Activated naive CD4-positive, alpha-beta T cell treated with anti-CD3 and anti-CD28 coated beads, Interleukin-2, amount 50 U/mL, for 24 hours (primary cell): Measurements from ENCODE around the gene AKAP1.
A peak's percentile ranks its signal among the peaks of the same experiment; 100 is the strongest.

Experiments
- H3K27ac Mint-ChIP-seq: one replicate; pipeline ENCODE4 v1.8.0; 2021; ENCODE audit warnings: mild to moderate bottlenecking, mixed read lengths
- H3K27me3 Mint-ChIP-seq: one replicate; pipeline ENCODE4 v1.8.0; 2021; ENCODE audit warnings: mixed read lengths
- H3K36me3 Mint-ChIP-seq: one replicate; pipeline ENCODE4 v1.8.0; 2021; ENCODE audit warnings: mixed read lengths
- H3K4me1 Mint-ChIP-seq: one replicate; pipeline ENCODE4 v1.8.0; 2021; ENCODE audit warnings: mixed read lengths
- H3K4me3 Mint-ChIP-seq: one replicate; pipeline ENCODE4 v1.8.0; 2021; ENCODE audit warnings: mild to moderate bottlenecking, mixed read lengths
- H3K9me3 Mint-ChIP-seq: one replicate; pipeline ENCODE4 v1.8.0; 2021; ENCODE audit warnings: mixed read lengths

The AKAP1 gene

GRCh38 chr17:57125406-57125805 is 40.4 kb downstream of the AKAP1 start:
- Mint-ChIP-seq H3K4me3 (no peak overlapping the region), H3K36me3 (peaks cover 3% of the 10 kb centered on the region), H3K9me3 (no peaks in the 10 kb centered on the region), H3K27ac (no peak overlapping the region), H3K27me3 (no peaks in the 10 kb centered on the region), H3K4me1 (no peaks in the 10 kb centered on the region)

GRCh38 chr17:57125866-57126265 is 40.8 kb downstream of the AKAP1 start:
- Mint-ChIP-seq H3K4me1 (peaks cover 2% of the 10 kb centered on the region), H3K9me3 (no peaks in the 10 kb centered on the region), H3K36me3 (peaks cover 2% of the 10 kb centered on the region), H3K27ac (no peak overlapping the region), H3K27me3 (peaks cover 1% of the 10 kb centered on the region), H3K4me3 (no peak overlapping the region)

GRCh38 chr17:57130708-57131461 is 45.8 kb downstream of the AKAP1 start:
- Mint-ChIP-seq H3K4me1 (peaks cover 10% of the 10 kb centered on the region), H3K36me3 (no peaks in the 10 kb centered on the region), H3K9me3 (no peaks in the 10 kb centered on the region), H3K27me3 (peaks cover 2% of the 10 kb centered on the region), H3K27ac (peak overlapping the region; percentile 46), H3K4me3 (no peak overlapping the region)

GRCh38 chr17:57132663-57133062 is 47.6 kb downstream of the AKAP1 start:
- Mint-ChIP-seq H3K27me3 (peaks cover 2% of the 10 kb centered on the region), H3K4me1 (peaks cover 17% of the 10 kb centered on the region), H3K9me3 (no peaks in the 10 kb centered on the region), H3K27ac (no peak overlapping the region), H3K4me3 (no peak overlapping the region), H3K36me3 (no peaks in the 10 kb centered on the region)

GRCh38 chr17:57133486-57133885 is 48.4 kb downstream of the AKAP1 start:
- Mint-ChIP-seq H3K36me3 (no peaks in the 10 kb centered on the region), H3K9me3 (no peaks in the 10 kb centered on the region), H3K4me3 (no peak overlapping the region), H3K4me1 (peaks cover 17% of the 10 kb centered on the region), H3K27ac (no peak overlapping the region), H3K27me3 (peaks cover 2% of the 10 kb centered on the region)

- no peaks in the 10 kb centered on the region for H3K9me3 Mint-ChIP-seq
- peaks cover 2% of the 10 kb centered on the region for H3K27me3 Mint-ChIP-seq
- peaks cover 17% of the 10 kb centered on the region for H3K4me1 Mint-ChIP-seq
- H3K36me3 Mint-ChIP-seq: no peaks in the 10 kb centered on the region
- no peak overlapping the region for H3K4me3 Mint-ChIP-seq
- no peak overlapping the region for H3K27ac Mint-ChIP-seq
These were observed 50.2 kb downstream of the AKAP1 start for GRCh38 chr17:57135026-57135788.

- no peak overlapping the region for H3K4me3 Mint-ChIP-seq
- peaks cover 15% of the 10 kb centered on the region for H3K4me1 Mint-ChIP-seq
- H3K36me3 Mint-ChIP-seq: no peaks in the 10 kb centered on the region
- no peak overlapping the region for H3K27ac Mint-ChIP-seq
- H3K27me3 Mint-ChIP-seq: peaks cover under 1% of the 10 kb centered on the region
- H3K9me3 Mint-ChIP-seq: no peaks in the 10 kb centered on the region
These were observed 50.8 kb downstream of the AKAP1 start for GRCh38 chr17:57135789-57136291.

- Mint-ChIP-seq H3K4me1 (peaks cover 11% of the 10 kb centered on the region), H3K9me3 (no peaks in the 10 kb centered on the region), H3K36me3 (no peaks in the 10 kb centered on the region), H3K27me3 (no peaks in the 10 kb centered on the region), H3K4me3 (no peak overlapping the region), H3K27ac (no peak overlapping the region)
These were observed 51.3 kb downstream of the AKAP1 start for GRCh38 chr17:57136355-57136754.

GRCh38 chr17:57138030-57138911 is 53.2 kb downstream of the AKAP1 start:
- H3K27ac Mint-ChIP-seq: no peak overlapping the region
- no peaks in the 10 kb centered on the region for H3K27me3 Mint-ChIP-seq
- no peak overlapping the region for H3K4me3 Mint-ChIP-seq
- H3K4me1 Mint-ChIP-seq: peaks cover 11% of the 10 kb centered on the region
- H3K36me3 Mint-ChIP-seq: no peaks in the 10 kb centered on the region
- no peaks in the 10 kb centered on the region for H3K9me3 Mint-ChIP-seq

GRCh38 chr17:57138956-57139576 is 54.0 kb downstream of the AKAP1 start:
- Mint-ChIP-seq H3K9me3 (no peaks in the 10 kb centered on the region), H3K27ac (no peak overlapping the region), H3K27me3 (no peaks in the 10 kb centered on the region), H3K4me3 (no peak overlapping the region), H3K4me1 (peaks cover 11% of the 10 kb centered on the region), H3K36me3 (no peaks in the 10 kb centered on the region)

- Mint-ChIP-seq H3K36me3 (no peaks in the 10 kb centered on the region), H3K9me3 (no peaks in the 10 kb centered on the region), H3K4me1 (peaks cover 11% of the 10 kb centered on the region), H3K4me3 (no peak overlapping the region), H3K27ac (no peak overlapping the region), H3K27me3 (no peaks in the 10 kb centered on the region)
These were observed 55.3 kb downstream of the AKAP1 start for GRCh38 chr17:57140316-57140715.

- H3K9me3 Mint-ChIP-seq: no peaks in the 10 kb centered on the region
- no peaks in the 10 kb centered on the region for H3K27me3 Mint-ChIP-seq
- H3K27ac Mint-ChIP-seq: no peak overlapping the region
- H3K36me3 Mint-ChIP-seq: no peaks in the 10 kb centered on the region
- H3K4me3 Mint-ChIP-seq: no peak overlapping the region
- H3K4me1 Mint-ChIP-seq: no peaks in the 10 kb centered on the region
These were observed 57.9 kb downstream of the AKAP1 start for GRCh38 chr17:57142925-57143324.

GRCh38 chr17:57143361-57143760 is 58.3 kb downstream of the AKAP1 start:
- H3K9me3 Mint-ChIP-seq: no peaks in the 10 kb centered on the region
- no peak overlapping the region for H3K27ac Mint-ChIP-seq
- H3K4me1 Mint-ChIP-seq: no peaks in the 10 kb centered on the region
- H3K4me3 Mint-ChIP-seq: no peak overlapping the region
- H3K36me3 Mint-ChIP-seq: no peaks in the 10 kb centered on the region
- no peaks in the 10 kb centered on the region for H3K27me3 Mint-ChIP-seq

GRCh38 chr17:57143919-57144318 is 58.9 kb downstream of the AKAP1 start:
- H3K4me3 Mint-ChIP-seq: no peak overlapping the region
- no peaks in the 10 kb centered on the region for H3K4me1 Mint-ChIP-seq
- H3K36me3 Mint-ChIP-seq: no peaks in the 10 kb centered on the region
- no peaks in the 10 kb centered on the region for H3K27me3 Mint-ChIP-seq
- H3K27ac Mint-ChIP-seq: no peak overlapping the region
- H3K9me3 Mint-ChIP-seq: no peaks in the 10 kb centered on the region

GRCh38 chr17:57144567-57144966 is 59.5 kb downstream of the AKAP1 start:
- H3K9me3 Mint-ChIP-seq: no peaks in the 10 kb centered on the region
- H3K27ac Mint-ChIP-seq: no peak overlapping the region
- H3K4me3 Mint-ChIP-seq: no peak overlapping the region
- peaks cover under 1% of the 10 kb centered on the region for H3K27me3 Mint-ChIP-seq
- no peaks in the 10 kb centered on the region for H3K4me1 Mint-ChIP-seq
- no peaks in the 10 kb centered on the region for H3K36me3 Mint-ChIP-seq
